ENCODE measurements around the gene S100P. TPM values are rescaled to one million over a fixed set of nuclear protein-coding genes. Genes with fewer than 3 reads are reported as not detected.

Gene S100P
- total RNA-seq, 1 experiment from 2014 or later = 480 TPM

GRCh38 chr4:6718932-6719610 lies 25.4 kb downstream of the S100P start:
- POLR2A ChIA-PET (ENCODE audit: unreplicated experiment) = no interaction called here

DNA sequence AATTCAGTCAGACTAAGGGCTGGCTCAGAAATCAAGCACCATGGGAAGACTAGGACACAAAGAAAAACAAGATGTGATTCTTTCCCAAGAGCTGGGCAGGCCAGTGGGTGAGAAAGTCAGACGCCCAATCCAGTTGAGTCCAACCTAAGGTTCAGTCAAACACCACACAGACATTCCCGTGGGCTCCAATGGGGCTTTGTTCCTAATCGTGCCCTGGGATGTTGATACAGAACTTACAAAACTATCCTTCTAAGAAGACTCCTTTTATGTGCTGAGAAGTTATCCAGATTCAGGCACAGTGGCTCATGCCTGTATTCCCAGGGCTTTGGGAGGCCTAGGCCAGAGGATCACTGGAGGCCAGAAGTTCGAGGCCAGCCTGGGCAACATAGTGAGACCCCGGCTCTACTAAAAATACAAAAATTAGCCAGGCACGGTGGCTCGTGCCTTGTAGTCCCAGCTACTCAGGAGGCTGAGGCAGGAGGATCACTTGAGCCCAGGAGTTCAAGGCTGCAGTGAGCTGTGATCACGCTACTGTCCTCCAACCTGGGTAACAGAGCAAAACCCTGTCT lies 26.0 kb downstream of the S100P start:
- H3K4me1 ChIP-seq (replicated peaks; ENCODE audit: insufficient read depth) = peaks cover 11% of the 10 kb centered on the region
- no peaks in the 10 kb centered on the region for H3K9me3 ChIP-seq (ENCODE audit: insufficient read depth, low read depth)
- ChIA-PET CTCF (interaction anchor here (1.0 kb wide), 2 partner anchors 78 to 154 kb away, joined by 3 to 10 read pairs; no protein-coding TSS in a partner anchor), POLR2A (ENCODE audit: unreplicated experiment) (no interaction called here)
- peaks cover 23% of the 10 kb centered on the region for H3K79me2 ChIP-seq (ENCODE audit: low read depth)
- intact Hi-C loops (cut with micrococcal nuclease; ENCODE audit: unreplicated experiment) = loop anchor here (1.0 to 5.0 kb wide), 8 partner anchors 44 to 363 kb away; partner anchors contain the start of genes KIAA0232 and MRFAP1
- H3F3A ChIP-seq (ENCODE audit: insufficient read depth, low read depth) = peaks cover 6% of the 10 kb centered on the region; the same call in 1 of the 2 replicates
- no peaks in the 10 kb centered on the region for H3K9me2 ChIP-seq (ENCODE audit: insufficient read depth)
- H3K4me2 ChIP-seq = no peak overlapping the region
- H3K36me3 ChIP-seq (ENCODE audit: low read depth) = no peaks in the 10 kb centered on the region
- DNase-seq = no peak
- TF ChIP-seq EZH2 (IDR thresholded peaks at IDR 0.05; ENCODE audit: low read depth) = no peak
- no peak for TF ChIP-seq CTCF (conservative IDR thresholded peaks at IDR 0.05)
- no peak overlapping the region for H3K4me3 ChIP-seq
- peaks cover 5% of the 10 kb centered on the region; the same call in 1 of the 2 replicates for H4K20me1 ChIP-seq (ENCODE audit: insufficient read depth)
- no peaks in the 10 kb centered on the region for H3K27me3 ChIP-seq (ENCODE audit: insufficient read depth, low read depth)
- H2AFZ ChIP-seq = no peak overlapping the region
- H3K27ac ChIP-seq = no peak overlapping the region
- no TSS peak for BruUV-seq (replicated peaks)

More at GRCh38 chr4:6718932-6719610, 25.4 kb downstream of the S100P start:
- Histone ChIP-seq H3K9me2 (ENCODE audit: insufficient read depth) (no peaks in the 10 kb centered on the region), H3K9me3 (ENCODE audit: insufficient read depth, low read depth) (no peaks in the 10 kb centered on the region), H3K4me2 (no peak overlapping the region), H3K27ac (no peak overlapping the region), H4K20me1 (ENCODE audit: insufficient read depth) (peaks cover 5% of the 10 kb centered on the region; the same call in 1 of the 2 replicates), H3K79me2 (ENCODE audit: low read depth) (peaks cover 23% of the 10 kb centered on the region), H3K4me3 (no peak overlapping the region), H3K36me3 (ENCODE audit: low read depth) (no peaks in the 10 kb centered on the region), H2AFZ (no peak overlapping the region), H3K27me3 (ENCODE audit: insufficient read depth, low read depth) (no peaks in the 10 kb centered on the region), H3F3A (ENCODE audit: insufficient read depth, low read depth) (peaks cover 6% of the 10 kb centered on the region; the same call in 1 of the 2 replicates), H3K4me1 (replicated peaks; ENCODE audit: insufficient read depth) (peaks cover 11% of the 10 kb centered on the region)
- DNase-seq = no peak
- no TSS peak for BruUV-seq (replicated peaks)
- CTCF ChIA-PET = no interaction called here
- TF ChIP-seq EZH2 (IDR thresholded peaks at IDR 0.05; ENCODE audit: low read depth) (no peak), CTCF (conservative IDR thresholded peaks at IDR 0.05) (no peak)
- intact Hi-C loops (cut with micrococcal nuclease; ENCODE audit: unreplicated experiment) = loop anchor here (5.0 kb wide), 1 partner anchor 77 kb away; the partner anchor contains the start of gene MRFAP1

DNA sequence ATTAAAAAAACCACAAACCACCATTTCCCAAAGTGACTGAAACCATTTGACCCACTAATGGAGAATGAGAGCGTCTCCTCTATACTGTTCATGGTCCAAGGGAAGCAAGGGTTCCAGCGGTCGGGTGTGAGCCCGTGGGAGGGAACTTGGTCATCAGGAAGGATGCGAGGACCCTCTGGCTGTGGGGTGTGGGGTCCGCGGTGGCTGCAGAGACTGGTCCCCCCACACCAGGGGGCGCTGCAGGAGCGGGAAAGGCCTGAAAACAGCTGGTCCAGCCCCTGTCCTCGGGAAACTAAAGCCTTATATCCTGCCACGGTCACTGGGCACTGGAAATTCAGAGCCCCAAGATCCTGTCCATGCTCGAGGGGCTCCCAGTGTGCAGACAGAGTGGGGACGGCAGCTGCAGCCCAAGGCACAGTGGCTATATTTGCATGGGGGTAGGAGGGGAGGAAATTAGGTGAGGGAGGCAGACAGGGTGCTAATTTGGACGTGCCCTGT lies 26.6 kb downstream of the S100P start:
- BruUV-seq (replicated peaks) = no TSS peak
- ChIA-PET CTCF (interaction anchor here (1.0 kb wide), 2 partner anchors 78 to 153 kb away, joined by 3 to 10 read pairs; no protein-coding TSS in a partner anchor), POLR2A (ENCODE audit: unreplicated experiment) (no interaction called here)
- Histone ChIP-seq H3K9me3 (ENCODE audit: insufficient read depth, low read depth) (no peaks in the 10 kb centered on the region), H4K20me1 (ENCODE audit: insufficient read depth) (peaks cover 5% of the 10 kb centered on the region; the same call in 1 of the 2 replicates), H3F3A (ENCODE audit: insufficient read depth, low read depth) (peaks cover 6% of the 10 kb centered on the region; the same call in 1 of the 2 replicates), H3K9me2 (ENCODE audit: insufficient read depth) (no peaks in the 10 kb centered on the region), H3K27ac (no peak overlapping the region), H3K79me2 (ENCODE audit: low read depth) (peaks cover 23% of the 10 kb centered on the region), H3K27me3 (ENCODE audit: insufficient read depth, low read depth) (no peaks in the 10 kb centered on the region), H3K4me1 (replicated peaks; ENCODE audit: insufficient read depth) (peaks cover 10% of the 10 kb centered on the region), H3K36me3 (ENCODE audit: low read depth) (no peaks in the 10 kb centered on the region), H2AFZ (no peak overlapping the region), H3K4me2 (peak overlapping the region; percentile 59), H3K4me3 (no peak overlapping the region)
- peak; percentile 95 for TF ChIP-seq CTCF (conservative IDR thresholded peaks at IDR 0.05)
- TF ChIP-seq EZH2 (IDR thresholded peaks at IDR 0.05; ENCODE audit: low read depth) = no peak
- DNase-seq = peak; percentile 42 to 85
- intact Hi-C loops (cut with micrococcal nuclease; ENCODE audit: unreplicated experiment) = loop anchor here (1.0 to 2.0 kb wide), 7 partner anchors 43 to 363 kb away; partner anchors contain the start of gene KIAA0232

Measured in PC-9 (cell line).